Loucy (cell line): ENCODE data around the gene TAP2.

Source experiments
- CTCF ChIP-seq: fragments of 200-600 bp; sonication (generic); conservative IDR thresholded peaks from 2 replicates; pipeline ENCODE4 v1.5.1; 2014; ENCODE audit warnings: mild to moderate bottlenecking, antibody characterized with exemption, low read length
- EZH2phosphoT487 ChIP-seq: fragments of 200-600 bp; IDR thresholded peaks from 2 replicates; pipeline ENCODE4 v1.6.1; 2018; ENCODE audit warnings: antibody characterized with exemption, mild to moderate bottlenecking, moderate library complexity, borderline replicate concordance

- TF ChIP-seq CTCF (no peak), EZH2phosphoT487 (no peak)
These were observed 6.4 kb upstream of the TAP2 start for GRCh38 chr6:32844839-32845383.
